Thyroid gland (tissue), 4 donors: Measurements from ENCODE around the gene TBRG1.

Source experiments
- POLR2A ChIP-seq, 2 donors: fragments of 450-650 bp; IDR thresholded peaks; one replicate each; pipeline ENCODE4 v1.6.1; 2017; ENCODE audit warnings: antibody characterized with exemption in 2 of 2, mild to moderate bottlenecking in 2 of 2, moderate library complexity in 1 of 2
- TF ChIP-seq, protein P1 (sequence below), 6 experiments: fragments of 200-600 bp in 3 of 6; fragments of 450-650 bp in 3 of 6; sonication (generic) in 3 of 6; IDR thresholded peaks; one replicate each; pipeline ENCODE4 v1.5.1; 2016 to 2019; ENCODE audit warnings: antibody characterized with exemption in 6 of 6, mild to moderate bottlenecking in 2 of 6, inconsistent platforms in 1 of 6, moderate library complexity in 1 of 6

DNA sequence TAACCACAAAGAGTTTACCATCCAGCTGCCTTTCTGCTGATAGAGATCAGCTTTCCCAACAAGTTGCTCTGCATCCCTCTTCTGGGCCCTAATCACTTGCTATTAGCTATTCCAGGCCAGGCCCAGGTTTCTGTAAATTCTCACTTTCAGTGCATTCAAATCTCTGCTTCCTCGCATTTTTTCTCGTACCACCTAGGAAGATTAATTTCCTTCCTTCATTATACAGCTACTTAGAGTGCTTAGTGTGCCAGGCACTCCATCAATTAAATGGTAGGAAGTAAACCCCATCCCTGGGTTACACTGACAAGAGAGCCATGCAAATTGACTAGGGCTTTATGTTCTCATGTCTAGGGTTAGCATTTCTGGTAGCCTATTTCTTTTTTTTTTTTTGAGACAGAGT is 41.2 kb downstream of the TBRG1 start:
- TF ChIP-seq, protein P1, sequence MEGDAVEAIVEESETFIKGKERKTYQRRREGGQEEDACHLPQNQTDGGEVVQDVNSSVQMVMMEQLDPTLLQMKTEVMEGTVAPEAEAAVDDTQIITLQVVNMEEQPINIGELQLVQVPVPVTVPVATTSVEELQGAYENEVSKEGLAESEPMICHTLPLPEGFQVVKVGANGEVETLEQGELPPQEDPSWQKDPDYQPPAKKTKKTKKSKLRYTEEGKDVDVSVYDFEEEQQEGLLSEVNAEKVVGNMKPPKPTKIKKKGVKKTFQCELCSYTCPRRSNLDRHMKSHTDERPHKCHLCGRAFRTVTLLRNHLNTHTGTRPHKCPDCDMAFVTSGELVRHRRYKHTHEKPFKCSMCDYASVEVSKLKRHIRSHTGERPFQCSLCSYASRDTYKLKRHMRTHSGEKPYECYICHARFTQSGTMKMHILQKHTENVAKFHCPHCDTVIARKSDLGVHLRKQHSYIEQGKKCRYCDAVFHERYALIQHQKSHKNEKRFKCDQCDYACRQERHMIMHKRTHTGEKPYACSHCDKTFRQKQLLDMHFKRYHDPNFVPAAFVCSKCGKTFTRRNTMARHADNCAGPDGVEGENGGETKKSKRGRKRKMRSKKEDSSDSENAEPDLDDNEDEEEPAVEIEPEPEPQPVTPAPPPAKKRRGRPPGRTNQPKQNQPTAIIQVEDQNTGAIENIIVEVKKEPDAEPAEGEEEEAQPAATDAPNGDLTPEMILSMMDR (IDR thresholded peaks at IDR 0.05), result no peak
- no peak for TF ChIP-seq POLR2A (IDR thresholded peaks at IDR 0.05)
